ENCODE measurements around the gene TBX20.
"Not testable (repeated sequence)": the region's sequence is repeated elsewhere in the genome, so short reads cannot be mapped to it uniquely, and the experiment has no call there.

The TBX20 gene

DNA sequence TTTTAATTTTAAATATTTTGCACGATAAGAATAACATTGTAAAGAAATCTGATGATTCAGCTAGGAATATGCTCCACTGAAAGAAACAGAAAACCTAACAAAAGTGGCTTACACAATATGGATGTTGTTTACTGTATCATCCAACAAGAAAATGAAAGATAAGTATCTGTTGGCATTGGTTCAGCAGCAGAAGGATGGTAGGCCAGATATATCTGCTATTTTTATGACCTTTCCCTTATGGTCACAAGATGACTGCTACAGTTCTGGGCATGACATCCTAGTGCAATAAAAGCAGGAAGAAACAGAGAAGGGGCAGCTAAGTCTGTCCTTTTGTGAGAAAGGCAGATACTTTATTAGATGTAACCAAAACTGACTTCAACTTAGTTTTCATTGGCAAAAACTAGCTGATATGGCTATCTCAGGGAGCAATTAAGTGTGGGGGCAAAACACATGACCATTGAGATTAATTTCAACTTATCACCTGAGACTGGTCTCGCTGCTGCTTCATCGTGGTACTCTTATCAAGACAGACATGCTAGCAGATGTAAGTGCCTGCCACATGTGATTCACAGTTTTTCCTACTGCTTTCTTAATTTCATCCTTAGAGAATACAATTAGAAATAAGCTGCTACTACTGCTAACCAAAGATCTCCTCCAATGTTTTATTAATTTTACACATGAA, 92.7 kb downstream of the TBX20 start:
- not testable (repeated sequence) for DNase-seq (ENCODE audit: low read depth)
